ENCODE data around the gene GPBAR1. TPM values are rescaled to one million over a fixed set of nuclear protein-coding genes. Genes with fewer than 3 reads are reported as not detected.

Gene GPBAR1
- total RNA-seq, 2 donors from 2014 or later, result 3.1 to 90.3 TPM

- H3K36me3 ChIP-seq (replicated peaks in 1 of 2; ENCODE audit: insufficient read depth in 1 of 2, low read depth in 2 of 2), result peaks cover 12 to 15% of the 10 kb centered on the region in 2 donors
- H3K4me1 ChIP-seq, result peaks cover 26% of the 10 kb centered on the region
- no peak for DNase-seq
- H3K4me3 ChIP-seq, result no peak overlapping the region
- no peak for TF ChIP-seq CTCF (IDR thresholded peaks at IDR 0.05)
- TF ChIP-seq POLR2A (IDR thresholded peaks at IDR 0.05), result no peak
- H3K27me3 ChIP-seq, result no peaks in the 10 kb centered on the region
- WGBS, 2 donors, result 87 to 98% methylated on average over 4 of the region's 4 CpGs
- intact Hi-C loops (cut with DNase I), result no loop called here
- no peaks in the 10 kb centered on the region for H3K9me3 ChIP-seq
- ATAC-seq, result no peak
- no peak overlapping the region for H3K27ac ChIP-seq
Observed at GRCh38 chr2:218236829-218237228, 24.0 kb upstream of the GPBAR1 start.

- H3K36me3 ChIP-seq (replicated peaks in 1 of 2; ENCODE audit: insufficient read depth in 1 of 2, low read depth in 2 of 2), result peaks cover 12 to 16% of the 10 kb centered on the region in 2 donors
- DNase-seq (no peak), ATAC-seq (no peak)
- H3K27me3 ChIP-seq, result no peaks in the 10 kb centered on the region
- intact Hi-C loops (cut with DNase I), result no loop called here
- H3K4me1 ChIP-seq, result peaks cover 18% of the 10 kb centered on the region
- TF ChIP-seq POLR2A (IDR thresholded peaks at IDR 0.05), result no peak
- 91 to 94% methylated on average over 1 of the region's 1 CpG for WGBS, 2 donors
- H3K4me3 ChIP-seq, result no peak overlapping the region
- no peak overlapping the region for H3K27ac ChIP-seq
- H3K9me3 ChIP-seq, result no peaks in the 10 kb centered on the region
Observed at GRCh38 chr2:218238887-218239286, 21.9 kb upstream of the GPBAR1 start.

GRCh38 chr2:218244204-218244603, 16.6 kb upstream of the GPBAR1 start:
- Histone ChIP-seq H3K4me1 (no peaks in the 10 kb centered on the region), H3K4me3 (no peak overlapping the region), H3K36me3 (replicated peaks in 1 of 2; ENCODE audit: insufficient read depth in 1 of 2, low read depth in 2 of 2) (peaks cover 10 to 27% of the 10 kb centered on the region in 2 donors), H3K9me3 (no peaks in the 10 kb centered on the region), H3K27ac (no peak overlapping the region), H3K27me3 (no peaks in the 10 kb centered on the region)
- intact Hi-C loops (cut with DNase I), result no loop called here
- DNase-seq, result no peak
- TF ChIP-seq CTCF (IDR thresholded peaks at IDR 0.05) (no peak), POLR2A (IDR thresholded peaks at IDR 0.05) (no peak)
- 41 to 61% methylated on average over 1 of the region's 1 CpG for WGBS, 2 donors
- no peak for ATAC-seq

GRCh38 chr2:218244665-218245064, 16.1 kb upstream of the GPBAR1 start:
- TF ChIP-seq POLR2A (IDR thresholded peaks at IDR 0.05), result no peak
- TF ChIP-seq CTCF (IDR thresholded peaks at IDR 0.05), result no peak
- peaks cover 6 to 31% of the 10 kb centered on the region in 2 donors for H3K36me3 ChIP-seq (replicated peaks in 1 of 2; ENCODE audit: insufficient read depth in 1 of 2, low read depth in 2 of 2)
- H3K9me3 ChIP-seq, result no peaks in the 10 kb centered on the region
- DNase-seq (no peak), ATAC-seq (no peak)
- H3K27me3 ChIP-seq, result no peaks in the 10 kb centered on the region
- intact Hi-C loops (cut with DNase I), result no loop called here
- H3K4me1 ChIP-seq, result no peaks in the 10 kb centered on the region
- H3K4me3 ChIP-seq, result no peak overlapping the region
- 66 to 73% methylated on average over 2 of the region's 2 CpGs for WGBS, 2 donors
- H3K27ac ChIP-seq, result no peak overlapping the region

- Histone ChIP-seq H3K36me3 (replicated peaks in 1 of 2; ENCODE audit: insufficient read depth in 1 of 2, low read depth in 2 of 2) (peaks cover under 1 to 35% of the 10 kb centered on the region in 2 donors), H3K4me3 (no peak overlapping the region), H3K27me3 (no peaks in the 10 kb centered on the region), H3K27ac (no peak overlapping the region), H3K9me3 (no peaks in the 10 kb centered on the region), H3K4me1 (no peaks in the 10 kb centered on the region)
- DNase-seq, result no peak
- 76 to 79% methylated on average over 5 of the region's 5 CpGs for WGBS, 2 donors
- ATAC-seq, result no peak
- no peak for TF ChIP-seq CTCF (IDR thresholded peaks at IDR 0.05)
- TF ChIP-seq POLR2A (IDR thresholded peaks at IDR 0.05), result no peak
- intact Hi-C loops (cut with DNase I), result no loop called here
Observed at GRCh38 chr2:218245214-218245613, 15.6 kb upstream of the GPBAR1 start.

Measured in body of pancreas (tissue), 4 donors.